ENCODE results near the gene AFAP1. TPM values are rescaled to one million over a fixed set of nuclear protein-coding genes. Genes with fewer than 3 reads are reported as not detected.

AFAP1 gene
- total RNA-seq, 4 donors from 2014 or later, result 15.8 to 42.9 (median 31.3) TPM

GRCh38 chr4:7818399-7818911, 121.2 kb downstream of the AFAP1 start:
- no peak for DNase-seq
- Histone ChIP-seq H3K36me3 (peaks cover 0 to 13% (median 0%) of the 10 kb centered on the region in 3 donors), H3K27me3 (no peaks in the 10 kb centered on the region), H3K4me3 (no peak overlapping the region), H3K4me1 (peaks cover 0 to 25% (median 2%) of the 10 kb centered on the region in 4 donors), H3K9me3 (no peaks in the 10 kb centered on the region), H3K27ac (peak overlapping the region in 2 of 4 donors; percentile 37 to 60)
- no peak for TF ChIP-seq CTCF (IDR thresholded peaks at IDR 0.05)
- TF ChIP-seq POLR2A (IDR thresholded peaks at IDR 0.05), result no peak

GRCh38 chr4:7817877-7818398, 121.7 kb downstream of the AFAP1 start:
- Histone ChIP-seq H3K9me3 (no peaks in the 10 kb centered on the region), H3K27me3 (no peaks in the 10 kb centered on the region), H3K4me3 (no peak overlapping the region), H3K36me3 (peaks cover 0 to 13% (median 0%) of the 10 kb centered on the region in 3 donors), H3K27ac (peak overlapping the region in 2 of 4 donors; percentile 37 to 60), H3K4me1 (peaks cover 0 to 20% (median 0%) of the 10 kb centered on the region in 4 donors)
- no peak for TF ChIP-seq CTCF (IDR thresholded peaks at IDR 0.05)
- TF ChIP-seq POLR2A (IDR thresholded peaks at IDR 0.05), result no peak
- no peak for DNase-seq

- no peaks in the 10 kb centered on the region for H3K27me3 ChIP-seq
- peak overlapping the region in 1 of 4 donors; percentile 23 for H3K27ac ChIP-seq
- peaks cover 0 to 26% (median 0%) of the 10 kb centered on the region in 4 donors for H3K4me1 ChIP-seq
- TF ChIP-seq CTCF (IDR thresholded peaks at IDR 0.05), result no peak
- TF ChIP-seq POLR2A (IDR thresholded peaks at IDR 0.05), result no peak
- no peaks in the 10 kb centered on the region for H3K9me3 ChIP-seq
- H3K4me3 ChIP-seq, result no peak overlapping the region
- H3K36me3 ChIP-seq, result peaks cover 0 to 13% (median 0%) of the 10 kb centered on the region in 3 donors
- DNase-seq, result no peak
Observed at GRCh38 chr4:7816771-7817170, 122.9 kb downstream of the AFAP1 start.

- H3K4me1 ChIP-seq, result peaks cover 0 to 34% (median 0%) of the 10 kb centered on the region in 4 donors
- peak overlapping the region in 1 of 4 donors; percentile 6 for H3K27ac ChIP-seq
- DNase-seq, result no peak
- peaks cover 0 to 13% (median 0%) of the 10 kb centered on the region in 3 donors for H3K36me3 ChIP-seq
- no peak overlapping the region for H3K4me3 ChIP-seq
- TF ChIP-seq CTCF (IDR thresholded peaks at IDR 0.05), result no peak
- no peak for TF ChIP-seq POLR2A (IDR thresholded peaks at IDR 0.05)
- no peaks in the 10 kb centered on the region for H3K9me3 ChIP-seq
- H3K27me3 ChIP-seq, result no peaks in the 10 kb centered on the region
Observed at GRCh38 chr4:7815981-7816380, 123.7 kb downstream of the AFAP1 start.

GRCh38 chr4:7815562-7815961, 124.1 kb downstream of the AFAP1 start:
- Histone ChIP-seq H3K4me3 (no peak overlapping the region), H3K27ac (peak overlapping the region in 1 of 4 donors; percentile 6), H3K36me3 (peaks cover 0 to 13% (median 0%) of the 10 kb centered on the region in 3 donors), H3K4me1 (peaks cover 0 to 38% (median 0%) of the 10 kb centered on the region in 4 donors), H3K27me3 (no peaks in the 10 kb centered on the region), H3K9me3 (no peaks in the 10 kb centered on the region)
- TF ChIP-seq POLR2A (IDR thresholded peaks at IDR 0.05) (no peak), CTCF (IDR thresholded peaks at IDR 0.05) (no peak)
- no peak for DNase-seq

Measured in Peyer's patch (tissue), 4 donors.